HepG2 (cell line): Measurements from ENCODE around the gene PELI3. TPM values are rescaled to one million over a fixed set of nuclear protein-coding genes. Genes with fewer than 3 reads are reported as not detected.
A peak's percentile ranks its signal among the peaks of the same experiment; 100 is the strongest.

Source experiments
- FOSL1 ChIP-seq: sonication (generic); formaldehyde crosslinking; IDR thresholded peaks from 2 replicates; pipeline ENCODE4 v1.9.0; 2021; ENCODE audit warnings: missing genetic modification reagents, borderline replicate concordance
- HDAC6 ChIP-seq: fragments of 200-600 bp; sonication (generic); IDR thresholded peaks from 2 replicates; pipeline ENCODE4 v1.7.0; 2017; ENCODE audit warnings: mild to moderate bottlenecking, antibody characterized with exemption, low read length, low read depth
- HNRNPK ChIP-seq: fragments of 200-400 bp; formaldehyde crosslinking; IDR thresholded peaks from 2 replicates; pipeline ENCODE4 v1.6.1; 2018; ENCODE audit warnings: low read length, low read depth, moderate library complexity, mild to moderate bottlenecking; ENCODE audit not compliant: poor library complexity, severe bottlenecking
- HOXD1 ChIP-seq: sonication (generic); formaldehyde crosslinking; IDR thresholded peaks from 2 replicates; pipeline ENCODE4 v1.5.0; 2020; ENCODE audit warnings: missing genetic modification reagents
- LCORL ChIP-seq, 2 experiments: fragments of 450-650 bp in 1 of 2; sonication (generic) in 1 of 2; formaldehyde crosslinking in 1 of 2; IDR thresholded peaks; 2 replicates each; pipeline versions ENCODE4 v1.5.0 to v1.6.1; 2017 to 2020; ENCODE audit warnings: antibody characterized with exemption in 1 of 2, missing genetic modification reagents in 1 of 2
- NPAS2 ChIP-seq: sonication (generic); formaldehyde crosslinking; IDR thresholded peaks from 2 replicates; pipeline ENCODE4 v1.8.0; 2022; ENCODE audit warnings: mild to moderate bottlenecking, missing genetic modification reagents, borderline replicate concordance
- PITX1 ChIP-seq: sonication (generic); formaldehyde crosslinking; IDR thresholded peaks from 2 replicates; pipeline ENCODE4 v1.5.1; 2020; ENCODE audit warnings: mild to moderate bottlenecking, missing genetic modification reagents
- RAD51 ChIP-seq: fragments of 450-650 bp; IDR thresholded peaks from 2 replicates; pipeline ENCODE4 v1.6.1; 2016; ENCODE audit warnings: borderline replicate concordance
- RFXANK ChIP-seq: IDR thresholded peaks from 2 replicates; pipeline ENCODE4 v1.6.1; 2016
- SP4 ChIP-seq: sonication (generic); formaldehyde crosslinking; IDR thresholded peaks from 2 replicates; pipeline ENCODE4 v1.8.1; 2023; ENCODE audit warnings: mild to moderate bottlenecking, missing genetic modification reagents
- ZBTB38 ChIP-seq: sonication (generic); formaldehyde crosslinking; IDR thresholded peaks from 2 replicates; pipeline ENCODE4 v1.5.1; 2020; ENCODE audit warnings: mild to moderate bottlenecking, missing genetic modification reagents
- ZEB1 ChIP-seq: IDR thresholded peaks from 2 replicates; pipeline ENCODE4 v1.6.1; 2012; ENCODE audit warnings: mild to moderate bottlenecking, low read depth, inconsistent platforms; ENCODE audit not compliant: insufficient replicate concordance
- ZKSCAN5 ChIP-seq: sonication (generic); formaldehyde crosslinking; IDR thresholded peaks from 2 replicates; pipeline ENCODE4 v1.5.1; 2020; ENCODE audit warnings: mild to moderate bottlenecking, missing genetic modification reagents
- ZNF180 ChIP-seq: sonication (generic); formaldehyde crosslinking; IDR thresholded peaks from 2 replicates; pipeline ENCODE4 v1.4.0; 2020; ENCODE audit warnings: low read depth, missing genetic modification reagents, borderline replicate concordance
- ZNF468 ChIP-seq: sonication (generic); formaldehyde crosslinking; IDR thresholded peaks from 2 replicates; pipeline ENCODE4 v1.8.0; 2022; ENCODE audit warnings: mild to moderate bottlenecking, moderate library complexity, missing genetic modification reagents
- ZNF496 ChIP-seq: sonication (generic); formaldehyde crosslinking; IDR thresholded peaks from 2 replicates; pipeline ENCODE4 v1.8.1; 2023; ENCODE audit warnings: mild to moderate bottlenecking, moderate library complexity, missing genetic modification reagents; ENCODE audit not compliant: insufficient replicate concordance
- ZNF616 ChIP-seq: sonication (generic); formaldehyde crosslinking; IDR thresholded peaks from 2 replicates; pipeline ENCODE4 v1.5.0; 2020; ENCODE audit warnings: low read depth, mild to moderate bottlenecking, missing genetic modification reagents
- ZNF7 ChIP-seq: IDR thresholded peaks from 2 replicates; pipeline ENCODE4 v1.6.1; 2016; ENCODE audit warnings: missing biosample characterization, missing genetic modification reagents
- ZZZ3 ChIP-seq: sonication (generic); formaldehyde crosslinking; IDR thresholded peaks from 2 replicates; pipeline ENCODE4 v1.4.0; 2020; ENCODE audit warnings: missing genetic modification reagents, mild to moderate bottlenecking, borderline replicate concordance
- polyA plus RNA-seq, 8 experiments: library from polyadenylated mRNA; depleted of rRNA in 3 of 8; stranded (reverse) in 7 of 8; unstranded in 1 of 8; fragments of >200 nt; fragmentation: Illumina TruSeq in 4 of 8; extraction: Trizol in 4 of 8; gene quantifications; 2 replicates each; pipeline versions ENCODE4 v1.2.1 to v1.2.3, GENCODE V29; 2011 to 2016; ENCODE audit warnings: low read depth in 4 of 8, missing spikeins in 1 of 8, mixed read lengths in 1 of 8; ENCODE audit not compliant: insufficient read depth in 1 of 8
- total RNA-seq, 5 experiments: library from RNA; depleted of rRNA; stranded (reverse); fragments of >200 nt; fragmentation: Illumina TruSeq; extraction: Trizol; gene quantifications; 2 replicates each; pipeline ENCODE4 v1.2.3, GENCODE V29; 2016; ENCODE audit warnings: low read depth in 1 of 5
- TF ChIP-seq, protein P1 (sequence below): sonication (generic); formaldehyde crosslinking; IDR thresholded peaks from 2 replicates; pipeline ENCODE4 v1.4.0; 2020; ENCODE audit warnings: missing genetic modification reagents
- TF ChIP-seq, protein P2 (sequence below), 2 experiments: sonication (generic) in 1 of 2; formaldehyde crosslinking in 1 of 2; IDR thresholded peaks; 2 replicates each; pipeline versions ENCODE4 v1.4.0 to v1.6.1; 2018 to 2020; ENCODE audit warnings: missing genetic modification reagents in 2 of 2, borderline replicate concordance in 1 of 2, low read depth in 1 of 2, mild to moderate bottlenecking in 1 of 2, missing biosample characterization in 1 of 2
- TF ChIP-seq, protein P3 (sequence below): sonication (generic); formaldehyde crosslinking; IDR thresholded peaks from 2 replicates; pipeline ENCODE4 v1.5.0; 2020; ENCODE audit warnings: mild to moderate bottlenecking, missing genetic modification reagents
- TF ChIP-seq, protein P4 (sequence below): fragments of 450-650 bp; IDR thresholded peaks from 2 replicates; pipeline ENCODE4 v1.6.1; 2017

The PELI3 gene
- total and polyA plus RNA-seq, 2 of the 13 experiments (the other 11 are each of a cell fraction or from before 2014, with no cell fraction given): 2.0 to 4.0 TPM

DNA sequence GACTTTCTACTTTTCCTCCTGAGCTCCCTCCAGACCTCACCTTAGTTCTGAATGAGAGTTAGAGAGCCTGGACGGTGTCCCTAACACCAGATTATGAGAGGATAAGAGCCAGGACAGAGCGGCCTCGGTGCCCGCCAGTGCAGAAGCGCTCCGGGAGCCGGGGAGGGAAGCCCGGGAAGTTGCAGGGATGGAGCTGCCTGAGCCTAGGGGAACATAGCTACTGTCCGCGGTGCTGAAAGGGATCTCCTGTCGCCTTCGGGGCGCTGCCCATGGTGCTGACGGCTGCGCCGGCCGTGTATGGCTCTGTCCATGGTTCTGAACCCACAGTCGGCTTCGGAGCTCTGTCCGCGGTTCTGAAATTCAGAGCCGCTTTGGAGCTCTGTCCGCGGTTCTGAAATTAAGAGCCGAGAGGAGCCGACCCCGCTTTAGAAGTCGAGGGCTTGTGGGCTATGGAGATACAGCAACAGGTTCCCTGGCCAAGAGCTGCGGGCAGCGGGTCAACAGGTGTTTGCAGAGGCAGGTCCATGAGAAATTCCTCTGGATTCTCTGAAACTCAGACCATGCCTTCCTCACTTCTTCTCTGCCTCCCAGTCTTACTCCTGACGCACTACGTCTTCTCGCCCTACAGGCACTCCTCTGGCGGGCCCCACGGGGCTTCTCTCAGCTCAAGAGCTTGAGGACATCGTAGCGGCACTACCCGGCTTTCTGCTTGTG, 45.1 kb upstream of the PELI3 start (continued):
- TF ChIP-seq ZKSCAN5 (CRISPR knock-in tag) (peak; percentile 100), RFXANK (CRISPR knock-in tag) (peak; percentile 99), LCORL (IDR thresholded peaks at IDR 0.05) (no peak), LCORL (CRISPR knock-in tag; IDR thresholded peaks at IDR 0.05) (peak; percentile 100), ZEB1 (peak; percentile 74), NPAS2 (peak; percentile 100), ZZZ3 (CRISPR knock-in tag) (peak; percentile 100), RAD51 (no peak), FOSL1 (peak; percentile 100), ZBTB38 (CRISPR knock-in tag) (peak; percentile 100), HOXD1 (CRISPR knock-in tag) (peak; percentile 100), SP4 (CRISPR knock-in tag) (peak; percentile 100), PITX1 (peak; percentile 100), ZNF7 (CRISPR knock-in tag) (peak; percentile 100), HNRNPK (no peak), ZNF616 (CRISPR knock-in tag) (peak; percentile 100), HDAC6 (no peak), ZNF496 (CRISPR knock-in tag) (peak; percentile 100), ZNF180 (CRISPR knock-in tag) (peak; percentile 100; the same call in 1 of the 2 replicates), ZNF468 (CRISPR knock-in tag) (peak; percentile 100)
- TF ChIP-seq, protein P1, sequence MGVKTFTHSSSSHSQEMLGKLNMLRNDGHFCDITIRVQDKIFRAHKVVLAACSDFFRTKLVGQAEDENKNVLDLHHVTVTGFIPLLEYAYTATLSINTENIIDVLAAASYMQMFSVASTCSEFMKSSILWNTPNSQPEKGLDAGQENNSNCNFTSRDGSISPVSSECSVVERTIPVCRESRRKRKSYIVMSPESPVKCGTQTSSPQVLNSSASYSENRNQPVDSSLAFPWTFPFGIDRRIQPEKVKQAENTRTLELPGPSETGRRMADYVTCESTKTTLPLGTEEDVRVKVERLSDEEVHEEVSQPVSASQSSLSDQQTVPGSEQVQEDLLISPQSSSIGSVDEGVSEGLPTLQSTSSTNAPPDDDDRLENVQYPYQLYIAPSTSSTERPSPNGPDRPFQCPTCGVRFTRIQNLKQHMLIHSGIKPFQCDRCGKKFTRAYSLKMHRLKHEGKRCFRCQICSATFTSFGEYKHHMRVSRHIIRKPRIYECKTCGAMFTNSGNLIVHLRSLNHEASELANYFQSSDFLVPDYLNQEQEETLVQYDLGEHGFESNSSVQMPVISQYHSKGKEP (CRISPR knock-in tag): peak; percentile 100
- TF ChIP-seq, protein P2, sequence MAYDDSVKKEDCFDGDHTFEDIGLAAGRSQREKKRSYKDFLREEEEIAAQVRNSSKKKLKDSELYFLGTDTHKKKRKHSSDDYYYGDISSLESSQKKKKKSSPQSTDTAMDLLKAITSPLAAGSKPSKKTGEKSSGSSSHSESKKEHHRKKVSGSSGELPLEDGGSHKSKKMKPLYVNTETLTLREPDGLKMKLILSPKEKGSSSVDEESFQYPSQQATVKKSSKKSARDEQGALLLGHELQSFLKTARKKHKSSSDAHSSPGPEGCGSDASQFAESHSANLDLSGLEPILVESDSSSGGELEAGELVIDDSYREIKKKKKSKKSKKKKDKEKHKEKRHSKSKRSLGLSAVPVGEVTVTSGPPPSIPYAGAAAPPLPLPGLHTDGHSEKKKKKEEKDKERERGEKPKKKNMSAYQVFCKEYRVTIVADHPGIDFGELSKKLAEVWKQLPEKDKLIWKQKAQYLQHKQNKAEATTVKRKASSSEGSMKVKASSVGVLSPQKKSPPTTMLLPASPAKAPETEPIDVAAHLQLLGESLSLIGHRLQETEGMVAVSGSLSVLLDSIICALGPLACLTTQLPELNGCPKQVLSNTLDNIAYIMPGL (CRISPR knock-in tag; IDR thresholded peaks at IDR 0.05; ENCODE audit: borderline replicate concordance in 1 of 2, low read depth in 1 of 2): peak; percentile 99 to 100
- TF ChIP-seq, protein P3, sequence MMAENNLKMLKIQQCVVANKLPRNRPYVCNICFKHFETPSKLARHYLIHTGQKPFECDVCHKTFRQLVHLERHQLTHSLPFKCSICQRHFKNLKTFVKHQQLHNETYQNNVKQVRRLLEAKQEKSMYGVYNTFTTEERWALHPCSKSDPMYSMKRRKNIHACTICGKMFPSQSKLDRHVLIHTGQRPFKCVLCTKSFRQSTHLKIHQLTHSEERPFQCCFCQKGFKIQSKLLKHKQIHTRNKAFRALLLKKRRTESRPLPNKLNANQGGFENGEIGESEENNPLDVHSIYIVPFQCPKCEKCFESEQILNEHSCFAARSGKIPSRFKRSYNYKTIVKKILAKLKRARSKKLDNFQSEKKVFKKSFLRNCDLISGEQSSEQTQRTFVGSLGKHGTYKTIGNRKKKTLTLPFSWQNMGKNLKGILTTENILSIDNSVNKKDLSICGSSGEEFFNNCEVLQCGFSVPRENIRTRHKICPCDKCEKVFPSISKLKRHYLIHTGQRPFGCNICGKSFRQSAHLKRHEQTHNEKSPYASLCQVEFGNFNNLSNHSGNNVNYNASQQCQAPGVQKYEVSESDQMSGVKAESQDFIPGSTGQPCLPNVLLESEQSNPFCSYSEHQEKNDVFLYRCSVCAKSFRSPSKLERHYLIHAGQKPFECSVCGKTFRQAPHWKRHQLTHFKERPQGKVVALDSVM (CRISPR knock-in tag): peak; percentile 99
- TF ChIP-seq, protein P4, sequence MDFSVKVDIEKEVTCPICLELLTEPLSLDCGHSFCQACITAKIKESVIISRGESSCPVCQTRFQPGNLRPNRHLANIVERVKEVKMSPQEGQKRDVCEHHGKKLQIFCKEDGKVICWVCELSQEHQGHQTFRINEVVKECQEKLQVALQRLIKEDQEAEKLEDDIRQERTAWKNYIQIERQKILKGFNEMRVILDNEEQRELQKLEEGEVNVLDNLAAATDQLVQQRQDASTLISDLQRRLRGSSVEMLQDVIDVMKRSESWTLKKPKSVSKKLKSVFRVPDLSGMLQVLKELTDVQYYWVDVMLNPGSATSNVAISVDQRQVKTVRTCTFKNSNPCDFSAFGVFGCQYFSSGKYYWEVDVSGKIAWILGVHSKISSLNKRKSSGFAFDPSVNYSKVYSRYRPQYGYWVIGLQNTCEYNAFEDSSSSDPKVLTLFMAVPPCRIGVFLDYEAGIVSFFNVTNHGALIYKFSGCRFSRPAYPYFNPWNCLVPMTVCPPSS: no peak
